Tibial artery (tissue), 4 donors: ENCODE results near the gene SND1.

Source experiments
- DNase-seq, 2 donors: peaks; one replicate each; pipeline ENCODE4 v3.0.0-alpha.2; 2019
- H3K27ac ChIP-seq, 2 donors: fragments of 200-600 bp; sonication (generic) in 1 of 2; 1 replicate in 1 of 2; 2 replicates in 1 of 2; pipeline ENCODE4 v1.5.1; 2018 to 2019; ENCODE audit warnings: mild to moderate bottlenecking in 1 of 2
- H3K27me3 ChIP-seq, 2 donors: fragments of 200-600 bp; sonication (generic) in 1 of 2; one replicate each; pipeline versions ENCODE4 v1.5.1 to v1.6.0; 2016 to 2019
- H3K36me3 ChIP-seq, 3 donors: fragments of 200-600 bp; sonication (generic) in 2 of 3; one replicate each; pipeline ENCODE4 v1.5.1; 2016 to 2019; ENCODE audit warnings: mild to moderate bottlenecking in 2 of 3
- H3K4me1 ChIP-seq, 4 donors: fragments of 200-600 bp; sonication (generic) in 2 of 4; 1 replicate in 3 of 4; 2 replicates in 1 of 4; pipeline ENCODE4 v1.5.1; 2016 to 2019
- H3K4me3 ChIP-seq, 2 donors: fragments of 200-600 bp; sonication (generic) in 1 of 2; 1 replicate in 1 of 2; 2 replicates in 1 of 2; pipeline ENCODE4 v1.5.1; 2018 to 2019; ENCODE audit warnings: mild to moderate bottlenecking in 2 of 2
- H3K9me3 ChIP-seq, 3 donors: fragments of 200-600 bp; sonication (generic) in 1 of 3; one replicate each; pipeline ENCODE4 v1.5.1; 2016 to 2019
- CTCF ChIP-seq, 2 experiments: fragments of 200-600 bp in 1 of 2; fragments of 450-650 bp in 1 of 2; IDR thresholded peaks; one replicate each; pipeline ENCODE4 v1.5.1; 2017 to 2019; ENCODE audit warnings: antibody characterized with exemption in 2 of 2, mild to moderate bottlenecking in 1 of 2, moderate library complexity in 1 of 2
- intact Hi-C: fragments of 100-400 bp; cut with DNase I; formaldehyde crosslinking; loops from one replicate; pipeline ENCODE4 v1.15.0; 2023; ENCODE audit warnings: low total_unique reads

Gene SND1

GRCh38 chr7:128081351-128081750 lies 429.4 kb downstream of the SND1 start:
- Histone ChIP-seq H3K9me3 (no peaks in the 10 kb centered on the region), H3K4me1 (no peaks in the 10 kb centered on the region), H3K36me3 (peaks cover 31 to 96% (median 72%) of the 10 kb centered on the region in 3 donors), H3K27me3 (no peaks in the 10 kb centered on the region), H3K4me3 (no peak overlapping the region), H3K27ac (no peak overlapping the region)
- DNase-seq: no peak
- no peak for TF ChIP-seq CTCF (IDR thresholded peaks at IDR 0.05)
- intact Hi-C loops: no loop called here

GRCh38 chr7:128081808-128082207 lies 429.8 kb downstream of the SND1 start:
- intact Hi-C loops: no loop called here
- no peak for DNase-seq
- Histone ChIP-seq H3K27me3 (no peaks in the 10 kb centered on the region), H3K4me1 (no peaks in the 10 kb centered on the region), H3K4me3 (no peak overlapping the region), H3K9me3 (no peaks in the 10 kb centered on the region), H3K27ac (no peak overlapping the region), H3K36me3 (peaks cover 31 to 99% (median 77%) of the 10 kb centered on the region in 3 donors)
- TF ChIP-seq CTCF (IDR thresholded peaks at IDR 0.05): no peak

- intact Hi-C loops: no loop called here
- Histone ChIP-seq H3K9me3 (no peaks in the 10 kb centered on the region), H3K27ac (no peak overlapping the region), H3K36me3 (peaks cover 31 to 99% (median 78%) of the 10 kb centered on the region in 3 donors), H3K4me1 (no peaks in the 10 kb centered on the region), H3K27me3 (no peaks in the 10 kb centered on the region), H3K4me3 (no peak overlapping the region)
- TF ChIP-seq CTCF (IDR thresholded peaks at IDR 0.05): no peak
- no peak for DNase-seq
Measured at GRCh38 chr7:128082431-128082830, 430.4 kb downstream of the SND1 start.

- intact Hi-C loops: no loop called here
Measured at GRCh38 chr7:128084896-128085608, 433.1 kb downstream of the SND1 start.

GRCh38 chr7:128090492-128090891 lies 438.5 kb downstream of the SND1 start:
- TF ChIP-seq CTCF (IDR thresholded peaks at IDR 0.05): no peak
- H3K36me3 ChIP-seq: peaks cover 41 to 99% (median 89%) of the 10 kb centered on the region in 3 donors
- DNase-seq: no peak

More at GRCh38 chr7:128084896-128085608, 433.1 kb downstream of the SND1 start:
- Histone ChIP-seq H3K4me1 (no peaks in the 10 kb centered on the region), H3K36me3 (peaks cover 41 to 99% (median 84%) of the 10 kb centered on the region in 3 donors), H3K27me3 (no peaks in the 10 kb centered on the region), H3K9me3 (no peaks in the 10 kb centered on the region), H3K4me3 (no peak overlapping the region), H3K27ac (no peak overlapping the region)
- DNase-seq: no peak
- no peak for TF ChIP-seq CTCF (IDR thresholded peaks at IDR 0.05)

More at GRCh38 chr7:128090492-128090891, 438.5 kb downstream of the SND1 start:
- Histone ChIP-seq H3K4me3 (no peak overlapping the region), H3K27me3 (no peaks in the 10 kb centered on the region), H3K27ac (no peak overlapping the region), H3K4me1 (no peaks in the 10 kb centered on the region), H3K9me3 (no peaks in the 10 kb centered on the region)
- intact Hi-C loops: no loop called here
